NCI-H146 treated with DMSO at 0.1 percent for 48 hours (cell line): ENCODE measurements around the gene PPP4R3A.
"Not testable (repeated sequence)": the region's sequence is repeated elsewhere in the genome, so short reads cannot be mapped to it uniquely, and the experiment has no call there.

Source experiments
- DNase-seq: peaks from one replicate; lab custom pipeline; 2025; ENCODE audit not compliant: unreplicated experiment; lab: John Stamatoyannopoulos, UW

Gene PPP4R3A

GRCh38 chr14:91409928-91410718 is 100.0 kb downstream of the PPP4R3A start:
- no peak for DNase-seq

GRCh38 chr14:91409240-91409639 is 100.9 kb downstream of the PPP4R3A start:
- DNase-seq, result not testable (repeated sequence)
